HCT116 (cell line): ENCODE measurements around the gene MYO7B. TPM values are rescaled to one million over a fixed set of nuclear protein-coding genes. Genes with fewer than 3 reads are reported as not detected.

Source experiments
- ATAC-seq: fragments of 200-7000 bp; cut with Tn5 transposase; 2 replicates; pipeline ENCODE4 v1.9.1; 2020; ENCODE audit warnings: mild to moderate bottlenecking, moderate library complexity
- BruUV-seq: library from RNA; stranded (reverse); fragments of 400-500 nt; replicated peaks from 2 replicates; lab custom pipeline; 2021; lab: Mats Ljungman, UMichigan
- CTCF ChIA-PET: fragments of 300-600 bp; sonication (Branson Sonifier 250); formaldehyde crosslinking; loops from one replicate; lab custom pipeline; 2021; ENCODE audit warnings: antibody characterized with exemption; lab: Charles Lee
- POLR2A ChIA-PET: fragments of 300-600, 350-600 bp; sonication (Branson Sonifier 250); formaldehyde crosslinking; loops from one replicate; lab custom pipeline; 2021; ENCODE audit warnings: antibody characterized with exemption; lab: Charles Lee
- RAD21 ChIA-PET, 2 experiments: fragments of 300-600 bp; sonication (Branson Sonifier 250); formaldehyde crosslinking; loops; one replicate each; lab custom pipeline; 2023; ENCODE audit warnings: low total read pairs in 2 of 2; ENCODE audit not compliant: uncharacterized antibody in 2 of 2, unreplicated experiment in 2 of 2, low non-redundant PET in 1 of 2; lab: Charles Lee
- DNase-seq: peaks from one replicate; pipeline ENCODE4 v3.0.0-alpha.2; 2010; ENCODE audit warnings: low read depth, low spot score
- H2AFZ ChIP-seq: fragments of 200-600 bp; shearing (Covaris generic), sonication (generic); 2 replicates; pipeline ENCODE4 v1.6.1; 2017; ENCODE audit warnings: low read depth, mixed run types, mixed read lengths, antibody characterized with exemption, low read length; ENCODE audit not compliant: poor library complexity, severe bottlenecking
- H3K27ac ChIP-seq: 2 replicates; pipeline ENCODE4 v1.5.1; 2012; ENCODE audit warnings: low read depth, low read length
- H3K27me3 ChIP-seq: fragments of 200-600 bp; sonication (generic); 2 replicates; pipeline ENCODE4 v1.6.1; 2016; ENCODE audit warnings: mixed run types, low read length, mixed read lengths; ENCODE audit not compliant: insufficient read depth
- H3K36me3 ChIP-seq, 2 experiments: fragments of 200-500 bp in 1 of 2; fragments of 200-600 bp in 1 of 2; sonication (Bioruptor generic) in 1 of 2; sonication (generic) in 1 of 2; 2 replicates each; pipeline versions ENCODE4 v1.5.1 to v1.6.1; 2014 to 2016; ENCODE audit warnings: low read length in 2 of 2, inconsistent platforms in 1 of 2, mixed read lengths in 1 of 2, mixed run types in 1 of 2; ENCODE audit not compliant: insufficient read depth in 2 of 2, control insufficient read depth in 1 of 2
- H3K4me1 ChIP-seq, 2 experiments: fragments of 200-600 bp in 1 of 2; sonication (generic) in 1 of 2; 2 replicates each; pipeline versions ENCODE4 v1.5.1 to v1.6.1; 2012 to 2017; ENCODE audit warnings: low read length in 2 of 2, inconsistent platforms in 1 of 2, mild to moderate bottlenecking in 1 of 2, mixed read lengths in 1 of 2, mixed run types in 1 of 2, moderate library complexity in 1 of 2; ENCODE audit not compliant: insufficient read depth in 2 of 2, control insufficient read depth in 1 of 2
- H3K4me2 ChIP-seq: fragments of 200-600 bp; sonication (generic); 2 replicates; pipeline ENCODE4 v1.6.1; 2017; ENCODE audit warnings: mixed run types, low read length, mixed read lengths
- H3K4me3 ChIP-seq, 2 experiments: fragments of 200-600 bp in 1 of 2; sonication (generic) in 1 of 2; replicated peaks in 1 of 2; 2 replicates each; pipeline ENCODE4 v1.5.1; 2011 to 2016; ENCODE audit warnings: low read length in 2 of 2, control low read depth in 1 of 2, low read depth in 1 of 2, mild to moderate bottlenecking in 1 of 2, mixed read lengths in 1 of 2, mixed run types in 1 of 2
- H3K79me2 ChIP-seq: fragments of 200-600 bp; sonication (generic); 2 replicates; pipeline ENCODE4 v1.6.1; 2017; ENCODE audit warnings: mild to moderate bottlenecking, mixed run types, low read length, moderate library complexity, mixed read lengths; ENCODE audit not compliant: insufficient read depth
- H3K9ac ChIP-seq: fragments of 200-600 bp; sonication (generic); 2 replicates; pipeline ENCODE4 v1.6.1; 2016; ENCODE audit warnings: low read length, mixed read lengths
- H3K9me2 ChIP-seq: fragments of 200-600 bp; sonication (generic), shearing (Covaris generic); 2 replicates; pipeline ENCODE4 v1.6.1; 2017; ENCODE audit warnings: mixed run types, mild to moderate bottlenecking, moderate library complexity; ENCODE audit not compliant: insufficient read depth
- H3K9me3 ChIP-seq, 2 experiments: fragments of 200-500 bp in 1 of 2; fragments of 200-600 bp in 1 of 2; sonication (Bioruptor generic) in 1 of 2; sonication (generic) in 1 of 2; 2 replicates each; pipeline ENCODE4 v1.6.1; 2014 to 2017; ENCODE audit warnings: low read length in 2 of 2, mixed read lengths in 2 of 2, inconsistent platforms in 1 of 2, low read depth in 1 of 2, mild to moderate bottlenecking in 1 of 2, mixed run types in 1 of 2, moderate library complexity in 1 of 2; ENCODE audit not compliant: control insufficient read depth in 1 of 2, insufficient read depth in 1 of 2
- H4K20me1 ChIP-seq: fragments of 200-600 bp; sonication (generic), shearing (Covaris generic); 2 replicates; pipeline ENCODE4 v1.6.1; 2017; ENCODE audit warnings: mixed run types, mild to moderate bottlenecking, moderate library complexity; ENCODE audit not compliant: insufficient read depth
- CBX3 ChIP-seq: IDR thresholded peaks from 2 replicates; pipeline ENCODE4 v1.6.1; 2012; ENCODE audit warnings: low read depth
- CEBPB ChIP-seq: IDR thresholded peaks from 2 replicates; pipeline ENCODE4 v1.6.1; 2012; ENCODE audit warnings: low read depth
- ELF1 ChIP-seq: IDR thresholded peaks from 2 replicates; pipeline ENCODE4 v1.6.1; 2012; ENCODE audit warnings: low read depth, borderline replicate concordance
- EZH2 ChIP-seq: fragments of 200-600 bp; sonication (generic); IDR thresholded peaks from 2 replicates; pipeline ENCODE4 v1.6.1; 2017; ENCODE audit warnings: antibody characterized with exemption, mixed run types
- POLR2AphosphoS5 ChIP-seq: IDR thresholded peaks from 2 replicates; pipeline ENCODE4 v1.6.1; 2011; ENCODE audit warnings: mild to moderate bottlenecking, low read depth, low read length, moderate library complexity
- RAD21 ChIP-seq: IDR thresholded peaks from 2 replicates; pipeline ENCODE4 v1.6.1; 2012; ENCODE audit warnings: low read depth, mild to moderate bottlenecking
- SP1 ChIP-seq: IDR thresholded peaks from 2 replicates; pipeline ENCODE4 v1.6.1; 2012; ENCODE audit warnings: low read depth
- TCF7L2 ChIP-seq: IDR thresholded peaks from 2 replicates; pipeline ENCODE4 v1.7.0; 2011; ENCODE audit warnings: borderline replicate concordance, inconsistent platforms; ENCODE audit not compliant: insufficient read depth, insufficient read length; ENCODE audit errors: extremely low read depth
- intact Hi-C: fragments of 100-400 bp; cut with micrococcal nuclease; formaldehyde crosslinking; loops from 2 replicates; pipeline ENCODE4 v1.10.0; 2022
- total RNA-seq: library from RNA; stranded (reverse); gene quantifications from one replicate; pipeline ENCODE4 v1.2.1, GENCODE V29; 2021; ENCODE audit not compliant: unreplicated experiment
- TF ChIP-seq, protein P1 (sequence below), 3 experiments: fragments of 200-600 bp in 1 of 3; sonication (generic) in 1 of 3; IDR thresholded peaks in 2 of 3; conservative IDR thresholded peaks in 1 of 3; 2 replicates each; pipeline ENCODE4 v1.5.1; 2012 to 2017; ENCODE audit warnings: low read depth in 2 of 3, low read length in 2 of 3, antibody characterized with exemption in 1 of 3, borderline replicate concordance in 1 of 3, control low read depth in 1 of 3, mild to moderate bottlenecking in 1 of 3, mixed read lengths in 1 of 3, mixed run types in 1 of 3, moderate library complexity in 1 of 3; ENCODE audit not compliant: insufficient read depth in 1 of 3
- TF ChIP-seq, protein P2 (sequence below): IDR thresholded peaks from 2 replicates; pipeline ENCODE4 v1.6.1; 2011; ENCODE audit warnings: mild to moderate bottlenecking, low read length, moderate library complexity; ENCODE audit not compliant: insufficient replicate concordance; ENCODE audit errors: extremely low read depth
- TF ChIP-seq, protein P3 (sequence below): IDR thresholded peaks from 2 replicates; pipeline ENCODE4 v1.6.1; 2012

The MYO7B gene
- total RNA-seq, 1 experiment from 2014 or later, result 0.07 TPM

DNA sequence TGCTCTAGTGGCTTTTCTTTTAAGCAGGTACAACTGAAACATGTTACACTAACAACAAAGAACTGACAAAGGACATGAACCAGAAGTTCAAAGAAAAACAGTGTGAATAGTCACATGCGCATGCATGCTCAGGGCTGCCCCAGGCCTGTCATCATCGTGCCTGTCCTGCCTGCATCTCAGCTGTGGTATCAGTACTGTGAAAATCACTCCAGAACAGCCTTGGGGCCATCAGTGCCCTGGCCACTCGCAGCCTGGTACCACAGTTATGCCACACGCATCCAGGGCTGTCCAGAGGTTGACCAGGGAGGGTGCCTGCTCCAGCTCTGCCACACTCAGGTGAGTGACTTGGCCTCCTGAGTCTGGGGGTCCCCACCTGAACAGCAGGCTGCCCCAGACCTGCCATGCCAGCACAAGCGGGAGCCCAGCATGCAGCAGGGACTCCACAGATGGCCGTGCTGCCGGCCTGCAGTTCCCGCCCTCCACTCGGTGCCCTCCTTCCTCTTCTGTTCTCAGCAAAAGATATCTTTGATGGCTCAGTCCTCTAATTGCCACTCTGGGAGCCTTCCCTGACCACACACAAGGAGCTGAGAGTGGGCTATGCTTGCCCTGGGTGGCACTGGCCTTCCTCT is 127.6 kb downstream of the MYO7B start:
- DNase-seq, result no peak
- BruUV-seq, result no TSS peak
- Histone ChIP-seq H2AFZ (no peak overlapping the region), H3K79me2 (no peaks in the 10 kb centered on the region), H3K9ac (no peak overlapping the region), H3K9me3 (no peaks in the 10 kb centered on the region; a peak in 1 of 4 replicates), H3K36me3 (no peaks in the 10 kb centered on the region), H3K4me2 (no peak overlapping the region), H3K4me3 (no peak overlapping the region), H3K27ac (no peak overlapping the region), H3K27me3 (no peaks in the 10 kb centered on the region), H3K4me1 (peaks cover 0 to 8% of the 10 kb centered on the region in 2 experiments; a peak in 1 of 4 replicates), H4K20me1 (no peaks in the 10 kb centered on the region), H3K9me2 (no peaks in the 10 kb centered on the region)
- no peak for ATAC-seq
- ChIA-PET RAD21 (no interaction called here), CTCF (no interaction called here), POLR2A (no interaction called here)
- intact Hi-C loops, result no loop called here
- TF ChIP-seq, protein P1, sequence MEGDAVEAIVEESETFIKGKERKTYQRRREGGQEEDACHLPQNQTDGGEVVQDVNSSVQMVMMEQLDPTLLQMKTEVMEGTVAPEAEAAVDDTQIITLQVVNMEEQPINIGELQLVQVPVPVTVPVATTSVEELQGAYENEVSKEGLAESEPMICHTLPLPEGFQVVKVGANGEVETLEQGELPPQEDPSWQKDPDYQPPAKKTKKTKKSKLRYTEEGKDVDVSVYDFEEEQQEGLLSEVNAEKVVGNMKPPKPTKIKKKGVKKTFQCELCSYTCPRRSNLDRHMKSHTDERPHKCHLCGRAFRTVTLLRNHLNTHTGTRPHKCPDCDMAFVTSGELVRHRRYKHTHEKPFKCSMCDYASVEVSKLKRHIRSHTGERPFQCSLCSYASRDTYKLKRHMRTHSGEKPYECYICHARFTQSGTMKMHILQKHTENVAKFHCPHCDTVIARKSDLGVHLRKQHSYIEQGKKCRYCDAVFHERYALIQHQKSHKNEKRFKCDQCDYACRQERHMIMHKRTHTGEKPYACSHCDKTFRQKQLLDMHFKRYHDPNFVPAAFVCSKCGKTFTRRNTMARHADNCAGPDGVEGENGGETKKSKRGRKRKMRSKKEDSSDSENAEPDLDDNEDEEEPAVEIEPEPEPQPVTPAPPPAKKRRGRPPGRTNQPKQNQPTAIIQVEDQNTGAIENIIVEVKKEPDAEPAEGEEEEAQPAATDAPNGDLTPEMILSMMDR (IDR thresholded peaks at IDR 0.05 in 2 of 3, conservative IDR thresholded peaks at IDR 0.05 in 1 of 3; ENCODE audit: borderline replicate concordance in 1 of 3, insufficient read depth in 1 of 3, low read depth in 2 of 3, low read length in 2 of 3), result no peak
- TF ChIP-seq CEBPB (no peak), TCF7L2 (no peak), SP1 (no peak), EZH2 (no peak), RAD21 (no peak), ELF1 (no peak), POLR2AphosphoS5 (no peak), CBX3 (no peak)
- TF ChIP-seq, protein P2, sequence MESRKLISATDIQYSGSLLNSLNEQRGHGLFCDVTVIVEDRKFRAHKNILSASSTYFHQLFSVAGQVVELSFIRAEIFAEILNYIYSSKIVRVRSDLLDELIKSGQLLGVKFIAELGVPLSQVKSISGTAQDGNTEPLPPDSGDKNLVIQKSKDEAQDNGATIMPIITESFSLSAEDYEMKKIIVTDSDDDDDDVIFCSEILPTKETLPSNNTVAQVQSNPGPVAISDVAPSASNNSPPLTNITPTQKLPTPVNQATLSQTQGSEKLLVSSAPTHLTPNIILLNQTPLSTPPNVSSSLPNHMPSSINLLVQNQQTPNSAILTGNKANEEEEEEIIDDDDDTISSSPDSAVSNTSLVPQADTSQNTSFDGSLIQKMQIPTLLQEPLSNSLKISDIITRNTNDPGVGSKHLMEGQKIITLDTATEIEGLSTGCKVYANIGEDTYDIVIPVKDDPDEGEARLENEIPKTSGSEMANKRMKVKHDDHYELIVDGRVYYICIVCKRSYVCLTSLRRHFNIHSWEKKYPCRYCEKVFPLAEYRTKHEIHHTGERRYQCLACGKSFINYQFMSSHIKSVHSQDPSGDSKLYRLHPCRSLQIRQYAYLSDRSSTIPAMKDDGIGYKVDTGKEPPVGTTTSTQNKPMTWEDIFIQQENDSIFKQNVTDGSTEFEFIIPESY, result no peak
- TF ChIP-seq, protein P3, sequence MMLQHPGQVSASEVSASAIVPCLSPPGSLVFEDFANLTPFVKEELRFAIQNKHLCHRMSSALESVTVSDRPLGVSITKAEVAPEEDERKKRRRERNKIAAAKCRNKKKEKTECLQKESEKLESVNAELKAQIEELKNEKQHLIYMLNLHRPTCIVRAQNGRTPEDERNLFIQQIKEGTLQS, result no peak
